NCI-H446 (cell line): Measurements from ENCODE around the gene CLCN7.
"Not testable (repeated sequence)": the region's sequence is repeated elsewhere in the genome, so short reads cannot be mapped to it uniquely, and the experiment has no call there.

Experiments used
- DNase-seq, 2 experiments: peaks; one replicate each; lab custom pipeline; 2025; lab: John Stamatoyannopoulos, UW

The CLCN7 gene

DNA sequence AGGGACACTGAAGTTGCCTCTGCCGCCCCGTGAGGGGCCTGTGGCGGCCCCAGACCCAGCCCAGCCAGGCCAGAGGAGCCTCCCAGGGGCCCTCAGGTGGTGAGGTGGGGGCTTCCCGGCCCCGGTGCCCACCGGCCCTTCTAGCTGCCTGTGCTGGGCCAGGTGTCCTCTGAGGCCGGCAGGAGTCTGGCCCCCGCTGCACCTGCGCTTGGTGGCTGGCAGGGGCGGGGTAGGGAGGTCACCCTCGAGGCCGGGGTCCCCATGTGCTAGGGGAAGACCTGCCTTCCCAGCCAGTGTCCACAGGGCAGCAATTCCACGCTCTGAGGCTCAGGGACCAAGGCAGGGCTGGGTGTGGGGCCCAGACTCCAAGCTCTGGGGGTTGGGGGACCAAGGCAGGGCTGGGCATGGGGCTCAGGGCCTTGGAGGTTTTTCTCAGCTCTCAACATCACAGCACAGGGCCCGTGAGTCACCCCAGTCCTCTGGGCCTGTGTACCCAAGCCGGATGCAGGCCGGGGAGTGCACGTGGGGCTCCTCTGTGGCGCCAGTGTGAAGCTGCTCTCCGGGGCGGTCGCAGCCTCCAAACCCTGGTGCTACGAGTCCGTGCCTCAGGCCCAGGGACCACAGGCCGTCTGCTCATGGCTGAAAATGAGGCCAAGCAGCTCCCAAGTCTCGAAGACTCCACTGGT is 29.2 kb downstream of the CLCN7 start:
- DNase-seq: no peak

- no peak for DNase-seq
These were observed 29.9 kb downstream of the CLCN7 start for GRCh38 chr16:1444730-1445517.

DNA sequence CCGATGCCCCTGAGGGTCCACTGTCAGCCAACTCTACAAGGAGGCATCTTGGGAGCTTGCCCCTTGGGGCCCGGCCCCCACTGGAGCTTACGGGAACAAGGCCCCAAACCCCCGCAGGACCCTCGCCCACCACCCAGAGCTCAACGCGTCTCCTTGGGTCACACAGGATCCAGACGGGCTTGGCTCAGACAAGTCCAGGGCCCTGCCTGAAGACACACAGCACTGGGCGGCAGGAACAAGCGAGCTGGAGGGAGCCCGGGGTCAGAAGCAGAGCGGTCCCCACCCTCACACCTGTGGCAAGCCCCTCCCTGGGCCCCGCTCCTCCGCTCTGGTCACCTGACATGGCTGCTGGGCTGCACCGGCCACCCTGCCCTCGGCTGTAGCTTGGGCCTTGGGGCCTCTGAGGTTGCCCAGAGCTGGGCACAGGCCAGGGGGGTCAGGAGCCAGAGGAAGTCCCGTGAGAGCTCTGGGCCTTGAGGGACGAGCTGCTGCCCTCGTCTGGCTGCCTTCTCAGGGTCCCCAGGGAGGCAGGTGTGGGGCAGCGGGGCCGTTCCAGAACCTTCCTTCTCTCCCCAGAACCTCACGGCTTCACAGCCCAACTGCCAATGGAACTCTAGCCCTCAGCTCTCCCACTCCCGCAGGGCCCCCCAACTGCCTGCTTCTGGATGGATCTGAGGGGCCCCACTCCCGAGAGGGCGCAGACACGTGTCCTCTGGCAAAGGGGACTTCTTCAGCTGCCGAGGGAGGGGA is 30.7 kb downstream of the CLCN7 start, which contains the start of gene CCDC154:
CCDC154 (minus strand) TSS at position 577 of the 750 bp plus-strand sequence; CDS start at position 343, 234 bp downstream.
- DNase-seq: no peak

- no peak for DNase-seq
These were observed 31.3 kb downstream of the CLCN7 start for GRCh38 chr16:1443403-1443973.

DNA sequence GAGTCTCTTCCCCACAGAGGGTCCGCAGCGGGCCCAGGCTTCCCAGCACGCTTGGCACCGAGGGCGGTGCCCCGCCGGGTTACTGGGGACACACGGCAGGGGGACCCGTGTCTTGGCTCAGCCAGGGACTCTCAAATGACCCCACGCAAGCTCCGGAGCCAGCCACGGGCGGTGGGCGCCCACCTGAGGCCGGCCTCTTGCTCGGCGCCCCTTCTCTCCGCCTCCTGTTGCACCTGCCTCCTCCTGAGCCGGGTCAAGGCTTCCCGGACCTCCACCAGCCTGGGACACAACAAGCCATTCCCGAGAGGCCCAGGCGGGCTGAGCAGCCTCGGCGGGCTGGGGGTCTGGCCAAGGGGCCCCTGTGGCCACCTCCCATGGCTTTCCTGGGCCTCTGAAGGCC is 32.1 kb downstream of the CLCN7 start:
- DNase-seq: no peak

DNA sequence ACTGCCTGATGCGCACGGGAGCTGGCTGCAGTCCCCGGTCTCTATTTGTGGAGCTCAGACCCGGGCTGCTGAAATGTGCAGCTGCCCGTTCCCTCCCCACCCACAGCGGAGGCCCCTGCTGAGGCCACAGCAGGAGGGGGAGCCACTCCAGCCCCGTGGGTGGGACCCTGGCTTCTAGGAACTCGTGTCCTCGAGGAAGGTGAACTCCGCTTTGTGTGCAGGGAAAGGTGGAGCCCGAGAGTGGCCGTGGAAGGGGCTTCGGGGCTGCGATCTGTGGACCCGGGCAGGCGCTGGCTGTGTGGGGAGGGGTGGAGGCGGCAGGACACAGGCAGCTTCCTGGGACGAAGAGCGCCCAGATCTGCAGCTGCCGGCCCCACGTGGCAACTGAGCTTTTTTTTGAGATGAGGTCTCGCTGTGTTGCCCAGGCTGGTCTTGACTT is 33.4 kb downstream of the CLCN7 start:
- no peak for DNase-seq

- DNase-seq: not testable (repeated sequence)
These were observed 35.1 kb downstream of the CLCN7 start for GRCh38 chr16:1439699-1440074.

DNA sequence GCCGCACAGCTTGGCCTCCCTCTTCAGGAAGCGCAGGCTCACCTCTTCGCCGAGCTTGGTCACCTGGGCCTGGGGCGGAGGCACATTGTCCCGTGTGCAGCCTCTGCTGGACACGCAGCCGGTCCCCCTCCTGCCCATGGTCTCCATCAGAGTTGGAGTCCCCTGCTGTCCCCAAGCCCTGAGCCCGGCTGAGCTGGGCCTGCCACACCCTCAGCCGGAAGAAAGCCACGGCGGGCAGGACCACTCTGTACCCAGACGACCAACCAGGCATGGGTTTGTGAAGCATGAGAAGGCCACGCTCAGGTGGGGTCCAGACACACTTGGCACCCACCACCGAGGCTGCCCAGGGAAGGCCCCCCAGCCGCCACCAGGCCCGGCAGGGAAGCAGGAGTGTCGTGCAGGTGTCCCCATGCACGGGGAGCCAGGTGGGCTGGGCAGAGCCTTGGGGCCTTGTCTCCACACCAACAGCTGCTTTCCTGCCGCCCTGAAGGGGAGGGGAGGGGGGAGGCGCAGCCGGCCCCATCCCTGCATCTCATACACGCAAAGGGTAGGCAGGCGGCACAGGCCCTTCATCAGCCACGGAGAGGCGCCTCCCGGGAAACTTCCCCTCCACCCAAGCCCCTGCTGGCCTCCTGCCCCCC is 35.6 kb downstream of the CLCN7 start:
- DNase-seq: no peak

DNA sequence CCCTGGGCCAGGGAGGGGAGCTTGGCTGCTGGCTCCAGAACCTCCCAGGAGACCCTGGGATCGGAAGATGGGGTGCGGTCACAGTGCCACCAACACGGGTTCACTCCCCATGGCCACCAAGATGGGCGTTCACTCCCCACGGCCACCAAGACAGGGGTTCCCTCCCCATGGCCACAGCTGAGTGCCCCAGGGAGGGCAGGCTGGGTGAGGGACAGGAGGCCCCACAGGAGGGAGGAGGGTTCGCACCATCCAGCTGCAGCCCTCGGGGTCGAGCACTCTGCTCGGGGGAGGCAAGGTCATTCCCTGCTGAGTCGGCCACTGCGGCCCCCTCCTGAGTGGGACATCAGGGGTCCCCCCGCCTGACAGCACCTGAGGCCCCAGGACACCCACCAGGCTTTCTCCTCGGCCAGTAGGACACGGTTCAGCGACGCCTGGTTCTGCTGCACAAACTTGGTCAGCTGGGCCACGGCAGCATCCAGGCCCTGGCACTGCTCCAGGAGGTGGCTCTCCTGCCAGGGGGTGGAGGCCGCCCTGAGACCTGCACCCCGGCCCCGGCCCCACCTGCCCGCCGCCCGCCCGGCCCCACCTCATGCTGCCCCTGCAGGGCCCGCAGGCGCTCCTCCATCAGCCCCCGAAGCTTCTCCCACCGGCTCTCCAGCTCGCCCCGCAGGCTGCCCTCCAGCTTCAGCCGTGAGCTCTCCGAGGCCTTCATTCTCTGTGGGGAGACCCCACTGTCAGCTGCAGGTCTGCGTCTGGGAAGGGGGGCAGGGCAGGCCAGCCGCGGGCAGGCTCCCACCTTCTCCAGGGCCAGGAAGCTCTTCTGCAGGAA is 36.4 kb downstream of the CLCN7 start:
- DNase-seq: no peak

DNA sequence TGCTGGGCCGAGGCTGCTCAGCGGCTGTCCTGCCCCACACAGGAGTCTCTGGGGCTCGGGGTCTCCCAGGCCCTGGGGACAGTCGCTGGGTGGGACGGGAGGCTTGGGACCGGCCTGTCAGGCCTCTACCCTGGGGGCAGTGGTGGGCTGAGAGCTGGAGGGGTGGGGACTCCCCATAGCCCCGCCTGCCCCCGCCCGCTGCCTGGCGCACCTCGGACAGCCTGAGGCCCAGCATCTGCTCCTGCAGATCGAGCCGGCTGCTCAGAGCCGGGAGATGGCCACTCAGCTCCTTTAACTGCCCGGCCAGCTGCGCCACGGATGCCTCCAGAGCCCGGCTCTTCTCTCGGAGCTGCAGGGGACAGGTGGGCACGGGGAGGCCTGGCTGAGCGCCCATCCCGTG is 37.2 kb downstream of the CLCN7 start:
- DNase-seq: no peak

DNA sequence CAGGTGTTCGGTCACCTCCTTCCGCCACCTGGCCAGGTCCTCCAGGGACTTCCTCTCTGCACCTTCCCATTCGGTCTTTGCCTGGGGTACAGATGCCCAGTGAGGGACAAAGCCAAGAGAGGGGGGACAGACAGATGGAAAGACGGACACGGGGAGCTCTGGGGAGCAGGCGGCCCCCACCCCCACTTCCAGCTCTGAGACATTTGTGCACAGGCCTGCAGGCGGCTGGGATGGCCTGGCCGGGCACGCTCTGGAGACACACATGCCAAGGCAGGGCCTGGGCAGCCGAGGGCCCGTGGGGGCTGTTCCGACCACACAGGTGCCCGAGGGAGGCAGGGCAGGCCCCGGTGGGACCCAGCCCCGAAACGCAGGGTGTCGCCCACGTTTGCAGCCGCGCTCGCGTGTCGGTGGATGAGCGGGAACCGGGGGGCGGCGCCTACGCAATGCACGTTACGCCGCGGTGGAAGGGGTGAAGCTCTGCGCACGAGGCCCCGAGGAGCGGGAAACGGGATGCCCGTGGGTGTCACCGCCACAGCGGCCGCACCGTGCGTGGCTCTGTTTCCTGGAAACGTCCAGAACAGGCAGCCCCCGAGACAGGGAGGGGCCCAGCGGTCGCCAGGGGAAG is 38.0 kb downstream of the CLCN7 start:
- DNase-seq: no peak

- no peak for DNase-seq
These were observed 38.7 kb downstream of the CLCN7 start for GRCh38 chr16:1435921-1436697.

DNA sequence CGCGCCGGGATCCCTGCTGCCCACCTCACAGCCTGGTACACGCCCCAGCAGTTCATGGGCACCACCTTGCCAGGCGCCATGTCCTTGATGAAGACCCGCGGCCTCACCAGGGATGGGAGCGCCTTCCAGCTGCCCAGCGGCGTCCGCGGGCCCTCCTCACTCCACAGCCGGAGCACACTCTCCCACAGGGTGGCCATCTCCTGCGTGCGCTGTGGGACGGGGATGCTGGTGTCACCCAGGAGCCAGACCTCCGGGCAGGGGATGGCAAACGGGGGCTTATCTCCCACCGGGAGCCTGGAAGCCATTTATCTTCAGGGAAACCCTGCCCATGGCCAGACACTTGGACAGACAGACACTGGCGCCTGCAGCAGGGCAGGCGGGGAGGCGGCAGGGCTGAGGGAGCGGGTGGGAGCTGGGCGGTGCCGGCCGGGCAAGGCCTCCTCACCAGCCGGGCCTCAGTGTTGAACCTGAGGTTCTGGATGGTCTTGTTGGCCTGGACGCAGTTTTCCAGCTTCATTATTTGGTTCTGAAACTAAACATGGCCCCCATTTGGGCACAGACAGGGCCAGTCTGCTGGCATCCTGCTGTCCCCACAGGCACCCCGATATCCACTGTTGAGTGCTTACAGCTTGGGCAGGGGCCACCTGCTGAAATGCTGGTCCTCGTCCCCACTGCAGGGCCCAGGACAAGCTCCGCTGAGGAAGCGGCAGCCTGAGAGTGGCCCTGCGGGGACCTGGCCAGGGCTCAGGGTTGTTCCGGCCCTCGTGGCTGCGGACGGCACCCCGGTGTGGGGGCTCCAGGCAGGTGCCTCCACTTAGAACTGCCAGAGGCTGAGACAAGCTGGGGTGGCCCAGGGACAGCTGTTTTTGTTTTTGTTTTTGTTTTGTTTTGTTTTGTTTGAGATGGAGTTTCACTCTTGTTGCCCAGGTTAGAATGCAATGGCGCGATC is 39.9 kb downstream of the CLCN7 start:
- no peak for DNase-seq

GRCh38 chr16:1433756-1434155 is 41.1 kb downstream of the CLCN7 start:
- DNase-seq: no peak

DNA sequence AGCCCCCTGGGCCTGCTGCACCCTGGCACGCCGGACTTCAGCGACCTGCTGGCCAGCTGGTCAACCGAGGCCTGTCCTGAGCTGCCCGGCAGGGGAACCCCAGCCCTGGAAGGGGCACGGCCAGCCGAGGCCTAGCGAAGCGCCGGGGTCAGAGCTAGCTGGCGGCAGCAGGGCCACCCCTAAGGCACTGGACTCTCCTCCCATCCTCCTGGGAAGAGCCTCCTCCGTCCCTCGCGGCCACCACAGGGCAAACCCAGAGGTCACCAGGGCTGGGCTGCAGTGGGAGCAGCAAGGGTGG is 41.6 kb downstream of the CLCN7 start:
- DNase-seq: no peak

DNA sequence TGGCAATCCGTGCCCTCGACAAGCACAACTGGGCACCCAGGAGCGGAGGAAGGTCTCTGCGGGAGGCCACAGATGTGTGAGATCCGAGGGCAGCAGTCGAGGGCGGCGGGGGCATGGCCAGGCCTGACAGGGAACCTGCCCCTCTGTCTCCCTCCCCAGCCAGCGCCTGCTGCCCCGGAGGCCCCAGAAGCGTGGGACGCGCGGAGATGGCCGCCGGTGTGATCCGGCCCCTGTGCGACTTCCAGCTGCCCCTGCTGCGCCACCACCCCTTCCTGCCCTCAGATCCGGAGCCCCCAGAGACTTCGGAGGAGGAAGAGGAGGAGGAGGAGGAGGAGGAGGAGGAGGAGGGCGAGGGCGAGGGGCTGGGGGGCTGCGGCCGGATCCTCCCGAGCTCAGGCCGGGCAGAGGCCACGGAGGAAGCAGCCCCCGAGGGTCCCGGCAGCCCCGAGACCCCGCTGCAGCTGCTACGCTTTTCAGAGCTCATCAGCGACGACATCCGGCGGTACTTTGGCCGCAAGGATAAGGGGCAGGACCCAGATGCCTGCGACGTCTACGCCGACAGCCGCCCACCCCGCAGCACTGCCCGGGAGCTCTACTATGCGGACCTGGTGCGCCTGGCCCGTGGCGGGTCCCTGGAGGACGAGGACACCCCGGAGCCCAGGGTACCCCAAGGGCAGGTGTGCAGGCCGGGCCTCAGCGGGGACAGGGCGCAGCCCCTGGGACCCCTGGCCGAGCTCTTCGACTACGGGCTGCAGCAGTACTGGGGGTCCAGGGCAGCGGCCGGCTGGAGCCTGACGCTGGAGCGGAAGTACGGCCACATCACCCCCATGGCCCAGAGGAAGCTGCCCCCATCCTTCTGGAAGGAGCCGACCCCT is 42.2 kb downstream of the CLCN7 start:
- DNase-seq: no peak

DNA sequence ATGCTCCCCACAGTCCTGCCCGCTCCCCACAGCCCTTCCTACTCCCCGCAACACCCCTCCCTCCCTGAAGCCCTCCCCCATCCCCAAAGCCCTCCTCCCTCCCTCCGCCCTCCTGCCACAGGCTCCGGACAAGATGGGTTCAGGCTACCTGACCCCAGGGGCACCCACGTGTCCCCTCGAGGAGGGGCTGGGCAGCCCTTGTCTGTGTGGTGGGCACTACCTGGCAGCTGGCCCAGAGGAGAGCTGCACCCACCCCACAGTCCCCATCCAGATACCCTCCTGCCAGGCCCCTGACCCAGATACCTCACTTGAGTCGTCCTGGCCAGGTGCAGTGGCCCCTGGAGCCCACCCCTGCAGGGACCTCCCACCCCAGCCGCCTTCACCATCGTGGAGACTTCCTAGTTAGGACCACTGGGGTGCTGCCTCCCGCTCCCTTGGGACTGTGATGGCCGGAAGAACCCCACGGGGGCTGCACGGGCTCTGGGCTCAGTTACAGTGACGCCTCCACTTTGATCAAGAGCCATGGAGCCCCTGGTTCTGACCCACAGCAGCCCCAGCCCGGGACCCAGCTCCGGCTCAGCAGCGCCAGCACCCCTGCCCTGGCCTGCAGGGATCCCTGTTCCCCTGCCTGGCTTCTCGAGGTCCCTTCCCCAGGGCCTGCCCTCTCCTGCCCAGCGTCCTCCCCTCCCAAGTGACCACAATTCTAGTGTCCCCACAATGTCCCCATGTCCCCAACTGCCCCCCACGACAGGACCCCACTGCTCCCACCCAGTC is 43.1 kb downstream of the CLCN7 start:
- no peak for DNase-seq
